Trophoblast cell (in vitro differentiated cells and primary cell): ENCODE results near the gene CACNG8.

ENCODE experiments used
- DNase-seq, 2 donors: peaks; one replicate each; pipeline ENCODE4 v3.0.0-alpha.2; 2016
- H2AFZ ChIP-seq: 2 replicates; pipeline ENCODE4 v1.6.1; 2013; ENCODE audit warnings: low read length, moderate library complexity, mild to moderate bottlenecking; ENCODE audit not compliant: insufficient read depth, poor library complexity
- H2AK5ac ChIP-seq: 2 replicates; pipeline ENCODE4 v1.6.1; 2013; ENCODE audit warnings: mild to moderate bottlenecking, low read length
- H2BK120ac ChIP-seq: 2 replicates; pipeline ENCODE4 v1.6.1; 2013; ENCODE audit warnings: low read length, mild to moderate bottlenecking, moderate library complexity; ENCODE audit not compliant: insufficient read depth, poor library complexity
- H2BK12ac ChIP-seq: 2 replicates; pipeline ENCODE4 v1.6.1; 2013; ENCODE audit warnings: mild to moderate bottlenecking, low read length, moderate library complexity
- H2BK5ac ChIP-seq: 2 replicates; pipeline ENCODE4 v1.6.1; 2013; ENCODE audit warnings: low read length, low read depth, moderate library complexity, mild to moderate bottlenecking; ENCODE audit not compliant: poor library complexity
- H3K14ac ChIP-seq: 2 replicates; pipeline ENCODE4 v1.6.1; 2013; ENCODE audit warnings: mild to moderate bottlenecking, low read length
- H3K18ac ChIP-seq: 2 replicates; pipeline ENCODE4 v1.6.1; 2013; ENCODE audit warnings: mild to moderate bottlenecking, low read length
- H3K23ac ChIP-seq: 2 replicates; pipeline ENCODE4 v1.6.1; 2013; ENCODE audit warnings: low read length
- H3K27ac ChIP-seq: 2 replicates; pipeline ENCODE4 v1.5.1; 2013; ENCODE audit warnings: low read depth, mild to moderate bottlenecking, inconsistent platforms, low read length, moderate library complexity
- H3K27me3 ChIP-seq: 2 replicates; pipeline ENCODE4 v1.6.1; 2013; ENCODE audit warnings: inconsistent platforms, mild to moderate bottlenecking, low read length, moderate library complexity; ENCODE audit not compliant: insufficient read depth
- H3K36me3 ChIP-seq, 2 experiments: 1 replicate in 1 of 2; 2 replicates in 1 of 2; pipeline ENCODE4 v1.6.1; 2013; ENCODE audit warnings: low read length in 2 of 2, mild to moderate bottlenecking in 2 of 2, moderate library complexity in 1 of 2; ENCODE audit not compliant: insufficient read depth in 2 of 2, control insufficient read depth in 1 of 2
- H3K4ac ChIP-seq: 2 replicates; pipeline ENCODE4 v1.6.1; 2013; ENCODE audit warnings: low read depth, mild to moderate bottlenecking, low read length, moderate library complexity
- H3K4me1 ChIP-seq, 2 experiments: 1 replicate in 1 of 2; 2 replicates in 1 of 2; pipeline ENCODE4 v1.6.1; 2013; ENCODE audit warnings: low read length in 2 of 2, mild to moderate bottlenecking in 2 of 2, moderate library complexity in 1 of 2; ENCODE audit not compliant: insufficient read depth in 2 of 2, control insufficient read depth in 1 of 2
- H3K4me2 ChIP-seq: 2 replicates; pipeline ENCODE4 v1.6.1; 2013; ENCODE audit warnings: inconsistent platforms, mild to moderate bottlenecking, low read length, moderate library complexity
- H3K4me3 ChIP-seq: 2 replicates; pipeline ENCODE4 v1.5.1; 2013; ENCODE audit warnings: mild to moderate bottlenecking, low read depth, low read length, inconsistent platforms
- H3K79me1 ChIP-seq: one replicate; pipeline ENCODE4 v1.6.1; 2013; ENCODE audit warnings: low read length
- H3K79me2 ChIP-seq: 2 replicates; pipeline ENCODE4 v1.6.1; 2013; ENCODE audit warnings: low read length, mild to moderate bottlenecking; ENCODE audit not compliant: control insufficient read depth, insufficient read depth, poor library complexity
- H3K9ac ChIP-seq: 2 replicates; pipeline ENCODE4 v1.6.1; 2013; ENCODE audit warnings: mild to moderate bottlenecking, low read length
- H3K9me3 ChIP-seq: 2 replicates; pipeline ENCODE4 v1.6.1; 2013; ENCODE audit warnings: low read depth, mild to moderate bottlenecking, control low read depth, inconsistent platforms, low read length; ENCODE audit not compliant: insufficient read depth
- H4K12ac ChIP-seq: 2 replicates; pipeline ENCODE4 v1.6.1; 2013; ENCODE audit warnings: low read depth, mild to moderate bottlenecking, low read length, moderate library complexity
- H4K8ac ChIP-seq: 2 replicates; pipeline ENCODE4 v1.6.1; 2013; ENCODE audit warnings: low read depth, mild to moderate bottlenecking, low read length, moderate library complexity
- H4K91ac ChIP-seq: one replicate; pipeline ENCODE4 v1.6.1; 2013; ENCODE audit warnings: low read depth, mild to moderate bottlenecking, low read length, moderate library complexity
- WGBS: extraction: QIAGEN DNeasy Blood & Tissue Kit; methylation state at CpG from one replicate; pipeline ENCODE4 v1.1.7; 2013; ENCODE audit warnings: missing lambda C conversion rate; ENCODE audit not compliant: insufficient read length, insufficient coverage; ENCODE audit errors: extremely low coverage; 5-methylcytosine and 5-hydroxymethylcytosine counted together

Gene CACNG8

GRCh38 chr19:53944933-53945332 is 17.8 kb upstream of the CACNG8 start:
- no peak overlapping the region for H2BK5ac ChIP-seq
- H2AFZ ChIP-seq, result no peak overlapping the region
- H3K23ac ChIP-seq, result no peak overlapping the region
- no peak overlapping the region for H3K9ac ChIP-seq
- no peak overlapping the region for H3K18ac ChIP-seq
- no peak overlapping the region for H2BK120ac ChIP-seq
- no peak overlapping the region for H4K12ac ChIP-seq
- peaks cover 4 to 5% of the 10 kb centered on the region in 2 experiments for H3K4me1 ChIP-seq
- WGBS, result no CpG with 5 or more reads among the region's 4 CpGs
- H3K9me3 ChIP-seq, result peaks cover 6% of the 10 kb centered on the region
- H3K27ac ChIP-seq, result no peak overlapping the region
- H4K8ac ChIP-seq, result no peak overlapping the region
- H3K27me3 ChIP-seq, result peaks cover 11% of the 10 kb centered on the region
- H3K79me2 ChIP-seq, result no peaks in the 10 kb centered on the region
- no peak overlapping the region for H3K4me2 ChIP-seq
- no peaks in the 10 kb centered on the region for H3K36me3 ChIP-seq
- H3K4ac ChIP-seq, result no peak overlapping the region
- no peaks in the 10 kb centered on the region for H3K79me1 ChIP-seq
- no peak overlapping the region for H2AK5ac ChIP-seq
- no peak overlapping the region for H2BK12ac ChIP-seq
- no peak for DNase-seq
- no peak overlapping the region for H3K14ac ChIP-seq
- H4K91ac ChIP-seq, result no peak overlapping the region
- no peak overlapping the region for H3K4me3 ChIP-seq

- Histone ChIP-seq H3K14ac (no peak overlapping the region), H3K79me1 (no peaks in the 10 kb centered on the region), H3K79me2 (no peaks in the 10 kb centered on the region), H3K4me3 (no peak overlapping the region), H3K18ac (no peak overlapping the region), H4K8ac (no peak overlapping the region), H2BK12ac (no peak overlapping the region), H3K23ac (no peak overlapping the region), H3K27ac (no peak overlapping the region), H3K4me2 (no peak overlapping the region), H3K27me3 (peaks cover 11% of the 10 kb centered on the region), H3K4me1 (peaks cover 4 to 5% of the 10 kb centered on the region in 2 experiments), H3K9ac (no peak overlapping the region), H4K91ac (no peak overlapping the region), H3K9me3 (peaks cover 6% of the 10 kb centered on the region), H2BK5ac (no peak overlapping the region), H4K12ac (no peak overlapping the region), H2BK120ac (no peak overlapping the region), H2AFZ (no peak overlapping the region), H2AK5ac (no peak overlapping the region), H3K4ac (no peak overlapping the region), H3K36me3 (no peaks in the 10 kb centered on the region)
- no CpG with 5 or more reads among the region's 9 CpGs for WGBS
- DNase-seq, result peak in 1 of 2 donors; percentile 3
Measured at GRCh38 chr19:53945441-53945840, 17.3 kb upstream of the CACNG8 start.

- Histone ChIP-seq H3K4me1 (peaks cover 4 to 5% of the 10 kb centered on the region in 2 experiments), H3K23ac (no peak overlapping the region), H3K18ac (no peak overlapping the region), H3K9ac (no peak overlapping the region), H3K27ac (no peak overlapping the region), H2BK12ac (no peak overlapping the region), H3K27me3 (peaks cover 11% of the 10 kb centered on the region), H3K9me3 (peaks cover 6% of the 10 kb centered on the region), H3K36me3 (no peaks in the 10 kb centered on the region), H2AK5ac (no peak overlapping the region), H3K79me1 (no peaks in the 10 kb centered on the region), H2AFZ (no peak overlapping the region), H2BK5ac (no peak overlapping the region), H2BK120ac (no peak overlapping the region), H4K91ac (no peak overlapping the region), H3K4me2 (no peak overlapping the region), H3K79me2 (no peaks in the 10 kb centered on the region), H3K14ac (no peak overlapping the region), H3K4me3 (no peak overlapping the region), H3K4ac (no peak overlapping the region), H4K12ac (no peak overlapping the region), H4K8ac (no peak overlapping the region)
- DNase-seq, result no peak
- no CpG with 5 or more reads among the region's 2 CpGs for WGBS
Measured at GRCh38 chr19:53945998-53946397, 16.7 kb upstream of the CACNG8 start.

- Histone ChIP-seq H2AK5ac (no peak overlapping the region), H4K91ac (no peak overlapping the region), H2AFZ (no peak overlapping the region), H3K9me3 (peaks cover 3% of the 10 kb centered on the region), H4K8ac (no peak overlapping the region), H3K79me2 (no peaks in the 10 kb centered on the region), H3K9ac (no peak overlapping the region), H3K27me3 (peaks cover 5% of the 10 kb centered on the region), H3K4me2 (no peak overlapping the region), H3K36me3 (no peaks in the 10 kb centered on the region), H2BK12ac (no peak overlapping the region), H3K27ac (no peak overlapping the region), H3K18ac (no peak overlapping the region), H3K4me3 (no peak overlapping the region), H2BK5ac (no peak overlapping the region), H3K23ac (no peak overlapping the region), H3K4ac (no peak overlapping the region), H2BK120ac (no peak overlapping the region), H3K4me1 (peaks cover 2 to 4% of the 10 kb centered on the region in 2 experiments), H4K12ac (no peak overlapping the region), H3K79me1 (no peaks in the 10 kb centered on the region), H3K14ac (no peak overlapping the region)
- no CpG with 5 or more reads among the region's 5 CpGs for WGBS
- DNase-seq, result no peak
Measured at GRCh38 chr19:53947624-53948023, 15.1 kb upstream of the CACNG8 start.
